OCI-LY7 (cell line): ENCODE results near the gene CPNE4. TPM values are rescaled to one million over a fixed set of nuclear protein-coding genes. Genes with fewer than 3 reads are reported as not detected.

Source experiments
- BruUV-seq: library from RNA; stranded (reverse); fragments of 400-500 nt; replicated peaks from 2 replicates; lab custom pipeline; 2021; lab: Mats Ljungman, UMichigan
- CTCF ChIA-PET: fragments of 300-600 bp; sonication (Branson Sonifier 250); formaldehyde crosslinking; loops from one replicate; lab custom pipeline; 2022; ENCODE audit warnings: antibody characterized with exemption; ENCODE audit not compliant: unreplicated experiment; lab: Charles Lee
- POLR2A ChIA-PET: fragments of 300-600 bp; sonication (Branson Sonifier 250); formaldehyde crosslinking; loops from one replicate; lab custom pipeline; 2022; ENCODE audit warnings: antibody characterized with exemption; lab: Charles Lee
- DNase-seq: peaks from one replicate; pipeline ENCODE4 v3.0.0-alpha.2; 2015; ENCODE audit warnings: low spot score
- H2AFZ ChIP-seq: fragments of 200-600 bp; sonication (generic), shearing (Covaris generic); 2 replicates; pipeline ENCODE4 v1.6.1; 2014; ENCODE audit warnings: mild to moderate bottlenecking, antibody characterized with exemption, low read length, moderate library complexity
- H3K27ac ChIP-seq: fragments of 200-600 bp; sonication (generic); 2 replicates; pipeline ENCODE4 v1.5.1; 2014; ENCODE audit warnings: mixed run types, low read depth, mild to moderate bottlenecking, moderate library complexity, low read length, inconsistent platforms; ENCODE audit not compliant: poor library complexity, severe bottlenecking
- H3K36me3 ChIP-seq: fragments of 200-600 bp; sonication (generic); 2 replicates; pipeline ENCODE4 v1.6.1; 2014; ENCODE audit warnings: mild to moderate bottlenecking, antibody characterized with exemption, low read length, moderate library complexity, mixed read lengths; ENCODE audit not compliant: insufficient read depth
- H3K4me1 ChIP-seq: fragments of 200-600 bp; sonication (generic); 2 replicates; pipeline ENCODE4 v1.5.1; 2014; ENCODE audit warnings: mild to moderate bottlenecking, low read length; ENCODE audit not compliant: insufficient read depth, poor library complexity, severe bottlenecking
- H3K4me2 ChIP-seq: fragments of 200-600 bp; sonication (generic); 2 replicates; pipeline ENCODE4 v1.6.1; 2014; ENCODE audit warnings: mild to moderate bottlenecking, low read length
- H3K4me3 ChIP-seq: fragments of 200-600 bp; sonication (generic); 2 replicates; pipeline ENCODE4 v1.5.1; 2014; ENCODE audit warnings: mild to moderate bottlenecking, low read depth, low read length; ENCODE audit not compliant: poor library complexity, severe bottlenecking
- H3K79me2 ChIP-seq: fragments of 200-600 bp; sonication (generic); 2 replicates; pipeline ENCODE4 v1.6.1; 2016; ENCODE audit warnings: low read depth, mild to moderate bottlenecking, low read length, moderate library complexity, mixed read lengths; ENCODE audit not compliant: insufficient read depth
- H3K9me2 ChIP-seq: fragments of 200-600 bp; sonication (generic); 2 replicates; pipeline ENCODE4 v1.6.1; 2016; ENCODE audit warnings: mild to moderate bottlenecking, low read length, mixed read lengths; ENCODE audit not compliant: insufficient read depth
- H3K9me3 ChIP-seq: fragments of 200-600 bp; sonication (generic); 2 replicates; pipeline ENCODE4 v1.6.1; 2014; ENCODE audit warnings: mild to moderate bottlenecking, mixed run types, low read length, mixed read lengths
- H4K20me1 ChIP-seq: fragments of 200-600 bp; sonication (generic); 2 replicates; pipeline ENCODE4 v1.6.1; 2014; ENCODE audit warnings: mild to moderate bottlenecking, antibody characterized with exemption, low read length, moderate library complexity, mixed read lengths; ENCODE audit not compliant: insufficient read depth
- EZH2phosphoT487 ChIP-seq: fragments of 200-600 bp; sonication (generic); IDR thresholded peaks from 2 replicates; pipeline ENCODE4 v1.6.1; 2018; ENCODE audit warnings: low read depth, borderline replicate concordance, mild to moderate bottlenecking, mixed run types, antibody characterized with exemption, low read length, moderate library complexity, mixed read lengths
- intact Hi-C: fragments of 100-400 bp; cut with micrococcal nuclease; formaldehyde crosslinking; loops from one replicate; pipeline ENCODE4 v1.10.0; 2022; ENCODE audit not compliant: unreplicated experiment
- total RNA-seq, 2 experiments: library from RNA; depleted of rRNA in 1 of 2; stranded (reverse); fragments of >200 nt in 1 of 2; shearing (Covaris generic) in 1 of 2; gene quantifications; 2 replicates each; pipeline ENCODE4 v1.2.3, GENCODE V29; 2014 to 2022
- TF ChIP-seq, protein P1 (sequence below): fragments of 200-600 bp; sonication (generic); conservative IDR thresholded peaks from 2 replicates; pipeline ENCODE4 v1.5.1; 2014; ENCODE audit warnings: mild to moderate bottlenecking, antibody characterized with exemption, low read length, moderate library complexity, mixed read lengths

The CPNE4 gene
- total RNA-seq, 2 experiments from 2014 or later = not detected

DNA sequence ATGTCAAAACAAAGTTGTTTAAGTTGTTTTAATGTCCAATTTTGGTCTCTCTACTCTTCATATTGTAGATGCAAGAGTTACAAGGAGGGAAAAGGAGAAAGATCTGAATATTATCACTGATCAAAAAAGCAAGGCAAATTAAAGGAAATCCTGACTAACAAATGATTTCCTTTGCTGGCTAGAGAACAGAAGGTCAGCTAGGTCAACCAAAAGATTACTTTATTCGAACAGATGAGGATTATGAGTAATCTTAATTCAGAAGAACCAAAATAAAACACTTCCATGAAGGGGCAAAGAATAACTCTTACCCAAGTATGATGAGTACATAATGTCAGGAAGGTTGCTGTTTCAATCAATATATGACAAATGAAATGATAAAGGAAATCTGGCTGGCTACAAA lies 33.8 kb downstream of the CPNE4 start:
- Histone ChIP-seq H3K79me2 (no peaks in the 10 kb centered on the region), H2AFZ (no peak overlapping the region)
- CTCF ChIA-PET = no interaction called here

DNA sequence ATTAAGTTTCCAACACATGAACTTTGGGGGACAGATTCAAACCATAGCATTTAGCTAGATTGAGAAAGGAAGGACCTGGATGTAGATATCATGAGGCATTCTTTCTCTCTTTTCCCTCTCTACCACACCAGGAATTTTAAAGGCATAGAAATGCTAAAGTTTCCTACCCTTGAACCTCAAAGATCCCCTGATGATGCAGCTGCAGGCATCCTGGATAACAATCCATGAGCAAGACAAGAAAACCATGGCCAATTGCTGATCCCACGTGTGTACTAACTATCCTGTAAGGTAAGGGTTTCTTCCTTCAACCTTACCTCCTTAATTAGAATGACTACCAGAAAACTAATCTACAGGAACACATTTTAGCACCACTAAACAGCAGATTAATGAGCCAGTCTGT lies 36.8 kb downstream of the CPNE4 start:
- no peak overlapping the region for H3K4me3 ChIP-seq
- no peak overlapping the region for H3K27ac ChIP-seq
- DNase-seq = no peak
- H3K9me3 ChIP-seq = no peaks in the 10 kb centered on the region
- no peaks in the 10 kb centered on the region for H3K9me2 ChIP-seq
- POLR2A ChIA-PET = interaction anchor here (0.6 kb wide), 1 partner anchor 1043 kb away, joined by 3 read pairs; no protein-coding TSS in a partner anchor
- H2AFZ ChIP-seq = no peak overlapping the region
- no peaks in the 10 kb centered on the region for H4K20me1 ChIP-seq
- CTCF ChIA-PET = no interaction called here
- no peak overlapping the region for H3K4me2 ChIP-seq
- TF ChIP-seq, protein P1, sequence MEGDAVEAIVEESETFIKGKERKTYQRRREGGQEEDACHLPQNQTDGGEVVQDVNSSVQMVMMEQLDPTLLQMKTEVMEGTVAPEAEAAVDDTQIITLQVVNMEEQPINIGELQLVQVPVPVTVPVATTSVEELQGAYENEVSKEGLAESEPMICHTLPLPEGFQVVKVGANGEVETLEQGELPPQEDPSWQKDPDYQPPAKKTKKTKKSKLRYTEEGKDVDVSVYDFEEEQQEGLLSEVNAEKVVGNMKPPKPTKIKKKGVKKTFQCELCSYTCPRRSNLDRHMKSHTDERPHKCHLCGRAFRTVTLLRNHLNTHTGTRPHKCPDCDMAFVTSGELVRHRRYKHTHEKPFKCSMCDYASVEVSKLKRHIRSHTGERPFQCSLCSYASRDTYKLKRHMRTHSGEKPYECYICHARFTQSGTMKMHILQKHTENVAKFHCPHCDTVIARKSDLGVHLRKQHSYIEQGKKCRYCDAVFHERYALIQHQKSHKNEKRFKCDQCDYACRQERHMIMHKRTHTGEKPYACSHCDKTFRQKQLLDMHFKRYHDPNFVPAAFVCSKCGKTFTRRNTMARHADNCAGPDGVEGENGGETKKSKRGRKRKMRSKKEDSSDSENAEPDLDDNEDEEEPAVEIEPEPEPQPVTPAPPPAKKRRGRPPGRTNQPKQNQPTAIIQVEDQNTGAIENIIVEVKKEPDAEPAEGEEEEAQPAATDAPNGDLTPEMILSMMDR = no peak
- no peak for TF ChIP-seq EZH2phosphoT487
- H3K79me2 ChIP-seq = no peaks in the 10 kb centered on the region
- intact Hi-C loops = no loop called here
- no TSS peak for BruUV-seq
- no peaks in the 10 kb centered on the region for H3K36me3 ChIP-seq
- no peaks in the 10 kb centered on the region for H3K4me1 ChIP-seq

More for the DNA sequence above, 33.8 kb downstream of the CPNE4 start:
- Histone ChIP-seq H4K20me1 (no peaks in the 10 kb centered on the region), H3K4me3 (no peak overlapping the region), H3K27ac (no peak overlapping the region), H3K4me2 (no peak overlapping the region), H3K9me3 (no peaks in the 10 kb centered on the region), H3K9me2 (no peaks in the 10 kb centered on the region), H3K4me1 (no peaks in the 10 kb centered on the region), H3K36me3 (no peaks in the 10 kb centered on the region)
- no peak for DNase-seq
- BruUV-seq = no TSS peak
- POLR2A ChIA-PET = no interaction called here
- TF ChIP-seq, protein P1 = no peak
- no peak for TF ChIP-seq EZH2phosphoT487
- intact Hi-C loops = no loop called here

DNA sequence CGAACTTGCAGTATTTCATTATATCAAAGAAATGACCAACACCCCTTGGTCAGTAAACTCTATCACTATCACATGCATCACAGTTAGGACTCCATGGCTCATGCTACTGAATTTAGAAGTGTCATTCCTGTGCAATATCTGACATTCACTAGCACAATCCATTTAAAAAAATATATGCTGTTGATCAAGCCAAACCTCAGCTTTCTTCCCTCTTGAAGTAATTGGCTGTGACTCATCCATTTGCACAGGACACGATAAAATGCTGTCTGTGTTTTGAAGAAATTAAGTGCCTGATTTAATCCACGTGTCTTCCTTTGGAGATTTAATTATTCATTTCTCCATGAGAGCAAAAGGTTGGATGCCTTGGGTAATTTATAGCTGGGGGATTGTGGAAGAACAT lies 38.9 kb downstream of the CPNE4 start:
- H3K4me3 ChIP-seq = no peak overlapping the region
- H4K20me1 ChIP-seq = no peaks in the 10 kb centered on the region
- intact Hi-C loops = no loop called here
- H3K4me2 ChIP-seq = no peak overlapping the region
- no peak overlapping the region for H2AFZ ChIP-seq
- TF ChIP-seq EZH2phosphoT487 = no peak
- TF ChIP-seq, protein P1 = no peak
- no peaks in the 10 kb centered on the region for H3K79me2 ChIP-seq
- no peaks in the 10 kb centered on the region for H3K9me2 ChIP-seq
- no peaks in the 10 kb centered on the region for H3K4me1 ChIP-seq
- no TSS peak for BruUV-seq
- no peaks in the 10 kb centered on the region for H3K36me3 ChIP-seq
- DNase-seq = no peak
- POLR2A ChIA-PET = interaction anchor here (0.9 to 1.9 kb wide), 2 partner anchors 16 to 23 kb away, joined by 5 to 6 read pairs; no protein-coding TSS in a partner anchor
- no peaks in the 10 kb centered on the region for H3K9me3 ChIP-seq
- H3K27ac ChIP-seq = no peak overlapping the region
- CTCF ChIA-PET = no interaction called here
